IPS-NIHi11 (cell line): ENCODE results near the gene PSMC2.
"Not testable (repeated sequence)": the region's sequence is repeated elsewhere in the genome, so short reads cannot be mapped to it uniquely, and the experiment has no call there.

ENCODE experiments used
- DNase-seq: peaks from one replicate; pipeline ENCODE4 v3.0.0; 2012; ENCODE audit warnings: mixed read lengths, low spot score

The PSMC2 gene

DNA sequence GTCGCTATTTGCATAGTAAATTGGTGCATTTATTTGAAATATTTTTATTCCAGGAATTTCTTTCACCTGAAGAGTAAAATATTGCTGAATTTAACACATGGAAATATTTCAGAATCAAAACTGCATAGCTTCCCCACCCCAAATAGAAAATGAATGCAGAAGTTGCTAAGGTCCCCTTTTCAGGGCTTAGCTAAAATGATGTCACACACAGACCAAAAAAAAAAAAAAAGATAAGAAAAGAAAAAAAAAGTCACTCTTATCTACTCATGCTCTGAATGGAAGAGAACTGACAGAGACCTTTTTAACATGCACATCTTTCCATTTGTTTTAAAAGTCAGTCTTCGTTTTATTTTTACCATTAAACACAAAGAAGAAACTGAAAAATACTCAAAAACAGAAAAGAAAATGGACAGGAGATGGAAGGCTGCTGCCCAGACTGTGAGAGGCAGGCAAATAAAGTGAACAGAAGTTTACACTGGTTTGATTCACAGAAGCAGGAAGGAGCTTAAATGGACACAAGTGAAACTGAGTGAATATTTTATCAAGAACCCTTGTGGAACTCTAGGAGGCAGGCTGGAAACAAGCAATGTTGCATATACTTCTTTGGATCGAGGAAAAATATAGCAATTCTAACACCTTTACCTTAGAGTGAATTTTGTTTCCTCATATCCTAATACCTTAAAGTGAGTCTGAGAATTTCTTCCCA is 32.0 kb downstream of the PSMC2 start:
- DNase-seq: no peak

DNA sequence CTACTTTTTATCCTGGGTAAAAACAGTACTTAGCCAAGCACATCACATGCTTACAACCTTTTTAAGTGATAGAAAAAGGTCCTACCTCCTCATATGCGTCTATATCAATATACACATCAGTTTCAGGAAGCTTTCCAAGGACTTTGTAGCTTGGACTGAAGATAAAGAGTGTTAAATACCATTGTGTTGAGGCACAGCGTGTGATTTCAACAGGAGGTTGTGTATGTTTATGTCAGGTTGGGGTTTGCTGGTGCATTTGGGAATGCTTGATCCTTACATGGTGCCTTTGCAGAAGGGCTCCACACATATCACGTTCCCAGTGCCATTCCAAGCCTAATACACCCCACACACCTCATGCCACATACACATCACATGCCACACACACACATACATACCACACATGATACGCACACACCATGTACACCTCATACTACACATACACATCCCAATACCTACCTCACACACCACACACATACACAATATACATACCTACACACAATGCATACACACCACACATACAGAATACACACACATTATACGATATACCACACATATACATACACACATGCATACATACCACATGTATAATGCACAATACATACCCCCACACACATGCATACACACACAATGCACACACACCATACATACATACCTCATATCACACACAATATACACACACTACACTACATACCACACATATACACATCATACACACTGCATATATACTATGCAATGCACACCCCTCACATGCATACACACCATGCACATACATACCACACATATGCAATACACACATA is 33.1 kb downstream of the PSMC2 start:
- no peak for DNase-seq

DNA sequence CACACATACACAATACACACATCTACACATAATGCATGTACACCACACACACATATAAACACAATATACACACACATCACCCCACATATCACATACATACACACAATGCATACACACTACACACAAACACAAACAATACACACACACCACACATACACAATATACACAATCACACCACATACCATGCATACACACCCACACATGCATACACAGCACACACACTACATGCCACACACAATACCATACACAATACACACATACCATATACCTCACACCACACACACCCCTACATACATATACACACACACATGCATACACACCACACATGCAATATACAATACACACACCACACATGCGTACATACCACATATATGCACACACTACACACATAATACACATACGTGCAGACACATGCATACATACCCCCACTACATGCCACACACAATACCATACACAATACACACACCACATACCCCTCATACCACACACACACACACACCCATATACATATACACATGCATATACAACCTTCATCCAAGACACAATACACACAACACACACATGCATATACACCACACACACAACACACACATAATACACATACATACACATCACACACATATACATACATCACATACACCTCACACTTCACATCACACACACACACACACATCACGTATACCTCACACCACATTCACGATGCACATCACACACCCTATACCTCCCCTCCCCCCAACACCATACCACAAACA is 34.0 kb downstream of the PSMC2 start:
- no peak for DNase-seq

DNA sequence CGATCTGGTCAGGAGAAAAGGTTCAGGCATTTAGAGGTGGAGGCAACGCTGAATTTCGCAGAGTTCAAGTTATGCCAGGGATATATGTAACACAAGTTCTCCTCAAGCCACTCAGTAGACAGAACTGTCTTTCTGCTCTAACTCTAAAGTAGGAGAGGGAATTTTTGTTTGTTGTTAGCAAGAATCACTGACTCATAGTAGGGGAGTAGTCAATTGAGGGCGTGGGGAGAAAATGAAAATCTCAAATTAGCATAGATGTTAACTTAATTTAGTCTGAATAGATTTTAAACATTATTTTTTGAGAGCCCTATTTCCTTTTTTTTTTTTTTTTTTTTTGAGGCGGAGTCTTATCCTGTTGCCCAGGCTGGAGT is 34.6 kb downstream of the PSMC2 start:
- no peak for DNase-seq

DNA sequence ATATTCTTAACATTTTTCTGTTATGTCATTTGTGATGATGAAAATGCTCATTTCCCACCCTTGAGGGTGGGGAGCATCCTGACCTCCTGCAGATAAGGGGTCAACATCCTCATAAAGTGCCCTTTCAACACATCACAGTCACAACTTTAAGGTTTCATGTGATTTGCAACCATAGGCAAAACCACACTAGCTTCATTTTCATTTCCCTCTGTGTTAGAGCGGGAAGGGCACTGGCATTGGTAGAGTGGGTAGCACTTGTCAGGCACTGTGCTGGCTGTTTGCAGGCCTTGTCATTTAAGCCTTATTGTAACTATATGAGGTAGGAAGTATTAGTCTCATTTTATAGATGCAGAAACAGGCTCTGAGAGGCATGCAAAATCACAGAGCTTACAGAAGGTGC is 39.8 kb downstream of the PSMC2 start:
- no peak for DNase-seq

DNA sequence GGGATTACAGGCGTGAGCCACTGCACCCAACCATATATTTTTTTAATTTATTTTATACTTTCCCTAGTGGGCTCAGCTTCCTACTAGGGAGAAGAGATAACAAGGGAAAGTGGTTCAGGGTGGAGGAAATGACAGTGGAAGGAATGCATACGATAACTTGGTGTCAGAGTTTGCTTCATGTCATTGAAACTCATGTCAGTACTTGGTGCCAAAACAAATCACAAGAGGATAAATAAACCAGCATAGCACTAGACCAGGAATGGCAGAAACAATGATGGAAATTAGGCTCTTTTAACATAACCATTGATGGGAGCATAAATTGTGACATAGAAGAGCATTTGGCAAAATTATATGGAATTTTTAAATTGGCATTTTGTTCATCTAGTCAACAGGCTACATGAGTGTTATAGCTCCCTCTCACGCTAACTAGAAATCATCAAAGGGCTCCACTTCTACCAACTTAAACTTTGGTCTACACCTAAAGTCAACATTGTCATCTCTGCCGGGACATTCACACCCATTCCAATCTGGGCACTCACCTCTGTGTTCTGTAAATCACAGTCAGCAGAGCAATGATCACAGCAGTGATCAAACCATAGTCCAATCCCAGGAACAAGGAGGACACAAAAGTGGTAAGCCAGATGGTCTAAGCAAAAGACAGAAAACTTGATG is 41.2 kb downstream of the PSMC2 start:
- no peak for DNase-seq

DNA sequence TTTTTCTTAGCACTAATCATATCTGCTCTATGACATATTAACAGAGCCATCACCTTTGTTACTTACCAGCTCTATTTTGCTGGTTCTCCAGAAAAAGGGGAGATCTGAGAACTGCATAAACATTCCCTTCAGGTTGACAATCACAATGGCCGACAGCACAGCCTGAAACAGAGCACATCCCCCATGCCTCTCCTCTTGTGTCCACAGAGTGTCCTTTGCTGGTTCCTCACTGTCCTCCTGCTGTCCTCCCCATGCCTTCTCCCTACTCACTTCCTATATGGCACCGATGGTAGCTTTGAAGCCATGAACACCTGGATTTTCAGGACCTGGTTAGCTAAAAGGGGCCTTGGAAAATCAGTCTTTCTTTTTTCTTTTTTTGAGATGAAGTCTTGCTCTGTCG is 41.8 kb downstream of the PSMC2 start:
- no peak for DNase-seq

DNA sequence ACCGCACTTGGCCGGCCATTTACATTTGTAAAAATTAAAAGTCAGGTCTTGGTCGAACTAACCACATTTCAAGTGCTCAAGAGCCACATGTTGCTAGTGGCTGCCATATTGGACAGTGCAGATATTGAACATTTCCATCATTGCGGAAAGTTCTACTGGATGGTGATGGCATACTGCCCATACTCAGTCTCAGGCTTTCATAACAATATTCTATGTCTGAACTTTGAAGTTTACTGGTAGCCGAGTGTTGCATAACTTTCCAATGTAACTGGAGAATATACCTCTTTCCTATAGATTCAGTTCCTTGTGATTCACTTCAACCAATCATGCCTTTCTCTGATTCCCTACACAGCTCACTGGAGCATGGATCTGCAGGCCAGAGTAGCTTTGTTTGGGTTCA is 43.7 kb downstream of the PSMC2 start:
- no peak for DNase-seq

DNA sequence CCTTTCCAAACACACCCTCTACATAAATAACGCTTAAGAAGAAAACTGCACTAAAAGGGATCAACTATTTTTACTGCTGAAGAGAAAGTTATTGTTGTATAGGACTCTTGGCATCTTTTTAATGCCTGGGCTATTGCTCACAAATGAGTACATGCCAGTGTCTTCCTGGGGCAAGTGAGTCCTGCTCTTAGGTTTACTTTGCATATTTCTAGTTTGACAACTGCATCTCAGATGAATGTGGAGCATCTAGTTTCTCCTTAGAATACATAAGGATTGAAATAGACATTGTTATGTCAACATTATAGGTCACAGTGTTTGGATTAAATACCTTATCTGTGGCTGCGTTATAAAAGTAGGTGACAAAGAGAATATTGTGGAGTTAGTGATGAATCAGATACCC is 44.5 kb downstream of the PSMC2 start:
- DNase-seq: no peak

DNA sequence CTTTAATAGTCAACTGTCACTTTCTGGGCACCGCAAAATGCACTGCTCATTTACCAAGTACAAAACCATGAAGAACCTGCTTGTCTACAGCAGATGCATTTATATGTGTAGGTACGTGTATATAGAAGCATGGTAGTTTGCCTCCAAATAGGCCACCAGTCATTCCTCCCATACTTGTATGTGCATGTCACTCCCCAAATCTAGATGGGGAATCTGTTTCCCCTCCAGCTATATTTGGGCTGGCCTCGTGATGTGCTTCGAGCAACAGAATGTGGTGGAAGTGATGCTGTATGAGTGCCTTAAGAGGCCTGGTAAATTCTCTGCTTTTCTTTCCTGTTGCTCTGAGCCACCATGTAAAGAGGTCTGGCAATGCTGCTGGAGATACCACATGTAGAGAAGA is 47.1 kb downstream of the PSMC2 start:
- DNase-seq: no peak

DNA sequence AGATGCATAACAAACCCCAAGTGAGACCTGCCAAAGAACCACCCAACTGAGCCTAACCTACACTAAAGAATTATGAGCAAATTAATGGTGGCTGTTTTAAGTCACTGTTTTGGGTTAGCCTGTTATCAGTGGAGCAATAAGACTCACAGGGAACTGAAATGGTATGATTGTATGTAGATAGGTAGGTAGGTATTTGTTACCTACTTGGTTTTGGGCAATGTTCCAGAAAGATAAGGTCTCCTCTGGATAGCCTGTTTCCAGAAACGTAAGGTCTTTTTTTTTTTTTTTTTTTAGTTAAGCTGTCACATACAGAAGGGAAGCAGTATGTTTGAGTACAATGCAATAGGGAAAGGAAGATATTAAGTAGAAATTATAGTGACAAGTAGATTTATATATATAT is 47.6 kb downstream of the PSMC2 start:
- no peak for DNase-seq

DNA sequence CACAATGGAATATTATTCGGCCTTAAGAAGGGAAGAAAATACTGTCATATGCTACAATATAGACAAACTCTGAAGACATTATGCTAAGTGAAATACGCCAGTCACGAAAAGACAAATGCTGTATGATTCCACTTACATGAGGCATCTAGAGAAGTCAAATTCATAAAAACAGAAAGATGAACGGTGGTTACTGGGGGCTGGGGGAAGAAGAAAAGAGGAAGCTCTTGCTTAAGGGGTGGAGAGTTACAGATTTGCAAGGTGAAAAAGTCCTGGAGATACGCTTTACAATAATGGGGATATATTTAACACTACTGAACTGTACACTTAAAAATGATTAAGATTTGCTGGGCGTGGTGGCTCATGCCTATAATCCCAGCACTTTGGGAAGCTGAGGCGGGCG is 49.0 kb downstream of the PSMC2 start:
- no peak for DNase-seq

DNA sequence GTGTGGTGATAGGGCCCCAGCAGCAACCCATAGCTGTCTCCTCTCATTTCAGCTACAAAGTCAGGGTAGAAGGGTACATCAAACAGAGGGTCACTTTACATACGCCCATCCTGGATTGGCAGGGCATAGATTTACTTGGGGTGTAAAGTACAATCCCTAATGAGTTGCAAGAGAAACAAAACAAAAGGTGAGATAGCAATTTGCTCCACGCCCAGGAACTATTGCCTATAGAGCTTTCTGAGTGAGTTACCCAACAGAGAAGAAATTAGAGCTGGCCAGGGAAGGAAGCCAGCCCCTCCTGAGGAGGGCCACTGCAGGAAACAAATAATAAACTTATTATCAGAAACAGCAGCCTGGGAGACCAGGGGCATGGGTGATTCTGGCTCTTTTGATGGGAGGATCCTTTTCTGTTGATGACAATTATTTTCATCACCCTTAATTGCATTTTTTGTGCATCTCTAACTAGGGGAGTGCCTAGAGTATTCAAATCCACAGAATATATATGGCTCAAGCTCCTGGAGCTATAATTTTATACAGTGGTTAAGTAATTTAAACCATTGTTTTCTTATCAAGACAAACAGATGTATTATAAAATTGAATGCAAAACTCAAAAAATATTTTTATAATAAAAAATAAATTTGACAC is 51.2 kb downstream of the PSMC2 start:
- no peak for DNase-seq

DNA sequence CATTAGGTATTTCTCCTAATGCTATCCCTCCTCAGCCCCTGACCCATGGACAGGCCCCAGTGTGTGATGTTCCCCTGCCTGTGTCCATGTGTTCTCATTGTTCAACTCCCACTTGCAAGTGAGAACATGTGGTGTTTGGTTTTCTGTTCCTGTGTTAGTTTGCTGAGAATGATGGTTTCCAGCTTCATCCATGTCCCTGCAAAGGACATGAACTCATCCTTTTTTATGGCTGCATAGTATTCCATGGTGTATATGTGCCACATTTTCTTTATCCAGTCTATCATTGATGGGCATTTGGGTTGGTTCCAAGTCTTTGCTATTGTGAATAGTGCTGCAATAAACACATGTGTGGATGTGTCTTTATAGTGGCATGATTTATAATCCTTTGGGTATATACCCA is 52.2 kb downstream of the PSMC2 start:
- not testable (repeated sequence) for DNase-seq

DNA sequence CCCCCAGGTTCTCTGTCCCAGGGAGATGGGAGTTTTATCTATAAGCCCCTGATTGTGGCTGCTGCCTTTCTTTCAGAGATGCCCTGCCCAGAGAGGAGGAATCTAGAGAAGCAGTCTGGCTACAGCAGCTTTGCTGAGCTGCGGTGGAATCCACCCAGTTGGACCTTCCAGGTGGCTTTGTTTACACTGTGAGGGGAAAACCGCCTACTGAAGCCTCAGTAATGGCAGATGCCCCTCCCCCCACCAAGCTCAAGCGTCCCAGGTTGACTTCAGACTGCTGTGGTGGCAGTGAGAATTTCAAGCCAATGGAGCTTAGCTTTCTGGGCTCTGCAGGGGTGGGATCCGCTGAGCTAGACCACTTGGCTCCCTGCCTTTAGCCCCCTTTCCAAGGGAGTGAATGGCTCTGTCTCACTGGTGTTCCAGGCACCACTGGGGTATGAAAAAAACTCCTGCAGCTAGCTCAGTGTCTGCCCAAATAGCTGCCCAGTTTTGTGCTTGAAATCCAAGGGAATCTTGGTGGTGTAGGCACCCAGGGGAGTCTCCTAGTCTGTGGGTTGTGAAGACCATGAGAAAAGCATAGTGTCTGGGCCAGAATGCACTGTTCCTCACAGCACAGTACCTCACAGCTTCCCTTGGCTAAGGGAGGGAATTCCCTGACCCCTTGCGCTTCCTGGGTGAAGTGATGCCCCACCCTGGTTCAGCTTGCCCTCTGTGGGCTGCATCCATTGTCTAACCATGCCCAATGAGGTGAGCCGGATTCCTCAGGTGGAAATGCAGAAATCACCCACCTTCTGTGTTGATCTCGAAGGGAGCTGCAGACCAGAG is 58.6 kb downstream of the PSMC2 start:
- not testable (repeated sequence) for DNase-seq

DNA sequence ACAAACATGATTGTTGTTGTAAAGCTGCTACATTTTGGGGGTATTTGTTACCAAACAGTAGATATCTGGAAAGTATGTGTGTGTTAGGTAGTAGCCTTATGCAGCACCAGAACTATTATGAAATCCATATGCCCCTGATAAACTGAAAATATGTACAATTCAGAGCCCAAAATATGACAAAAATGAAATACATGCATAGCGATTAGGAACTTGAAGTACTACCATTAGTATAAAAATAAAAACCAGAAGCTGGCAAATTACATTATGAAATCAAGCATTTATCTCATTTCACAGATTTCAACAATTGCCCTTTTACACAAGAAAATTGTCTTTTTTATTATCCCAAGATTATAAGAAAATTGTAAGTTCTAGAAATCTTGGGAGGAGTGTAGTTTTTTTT is 64.7 kb downstream of the PSMC2 start:
- no peak for DNase-seq

DNA sequence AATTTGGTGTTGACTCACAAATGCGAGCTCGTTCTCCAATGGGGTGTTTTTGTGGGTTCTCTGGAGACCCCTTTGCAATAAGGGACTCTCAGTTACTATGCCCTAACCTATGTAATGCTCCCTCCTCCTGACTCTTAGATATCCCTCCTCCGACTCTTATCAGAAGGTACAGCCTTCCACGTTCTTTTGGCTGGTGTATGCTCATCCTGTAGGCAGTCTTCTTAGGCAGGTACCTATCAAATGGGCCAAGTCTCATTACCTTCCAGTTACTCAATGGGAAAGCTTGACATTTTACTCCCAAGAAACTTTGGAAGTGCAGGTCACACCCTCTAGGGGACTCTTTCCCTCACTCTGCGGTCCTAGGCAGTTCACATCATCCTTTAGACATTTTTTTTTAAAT is 66.0 kb downstream of the PSMC2 start:
- no peak for DNase-seq

DNA sequence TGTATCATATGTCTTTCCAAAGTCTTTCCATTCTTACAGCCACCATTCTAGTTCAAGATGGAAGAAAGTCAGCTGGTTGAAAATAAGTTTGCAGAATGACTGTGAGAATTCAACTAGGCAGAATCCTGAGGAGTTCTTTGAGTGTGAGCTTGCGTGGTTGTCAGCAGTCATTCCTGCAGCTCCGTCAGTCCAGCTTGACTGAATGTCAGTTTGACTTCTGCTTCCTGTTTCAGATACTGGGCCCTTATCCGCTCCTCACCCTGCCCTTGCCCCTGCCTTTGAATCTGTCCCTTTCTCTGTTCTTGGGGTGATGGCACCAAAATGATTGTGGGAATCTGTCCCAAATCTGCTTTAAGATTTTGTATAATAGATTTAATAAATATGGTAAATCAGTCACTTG is 70.8 kb downstream of the PSMC2 start:
- no peak for DNase-seq
